A673 (cell line): ENCODE data around the gene ZNF462.

Source experiments
- CTCF ChIP-seq: fragments of 300-800, 200-600 bp; sonication (generic); conservative IDR thresholded peaks from 2 replicates; pipeline ENCODE4 v1.5.1; 2017; ENCODE audit warnings: low read depth, mild to moderate bottlenecking, antibody characterized with exemption, low read length, moderate library complexity, mixed read lengths
- EZH2 ChIP-seq: fragments of 200-600 bp; sonication (generic); IDR thresholded peaks from 2 replicates; pipeline ENCODE4 v1.6.1; 2017; ENCODE audit warnings: borderline replicate concordance, low read depth, mild to moderate bottlenecking, mixed read lengths, antibody characterized with exemption, low read length; ENCODE audit not compliant: poor library complexity, severe bottlenecking

GRCh38 chr9:106897236-106897635 is 34.3 kb downstream of the ZNF462 start:
- TF ChIP-seq CTCF (no peak), EZH2 (no peak)
